K562 (cell line): ENCODE measurements around the gene BCR. TPM values are rescaled to one million over a fixed set of nuclear protein-coding genes. Genes with fewer than 3 reads are reported as not detected.
A peak's percentile ranks its signal among the peaks of the same experiment; 100 is the strongest.

ENCODE experiments used
- ATAC-seq: fragments of 200-7000 bp; cut with Tn5 transposase; 3 replicates; pipeline ENCODE4 v1.9.1; 2020; ENCODE audit warnings: moderate library complexity
- BruUV-seq: library from RNA; stranded (reverse); fragments of 400-500 nt; replicated peaks from 2 replicates; lab custom pipeline; 2021; lab: Mats Ljungman, UMichigan
- CTCF ChIA-PET: fragments of 300-600 bp; formaldehyde crosslinking; extraction: SDS; loops from one replicate; lab custom pipeline; 2021; ENCODE audit warnings: low intra/inter-chr PET ratio; lab: Yijun Ruan, JAX
- POLR2A ChIA-PET: fragments of 300-600, 350-650 bp; sonication (Branson Sonifier 250); formaldehyde crosslinking; extraction: SDS; loops from one replicate; lab custom pipeline; 2021; ENCODE audit warnings: antibody characterized with exemption, inconsistent platforms; lab: Yijun Ruan, JAX
- DNase-seq, 4 experiments: peaks; one replicate each; pipeline versions ENCODE4 v3.0.0 to v3.0.0-alpha.2; 2011 to 2018; ENCODE audit warnings: low spot score in 3 of 4, mixed read lengths in 3 of 4; ENCODE audit errors: extremely low read depth in 1 of 4
- FAIRE-seq: peaks from 2 replicates; lab custom pipeline; 2011; peaks lifted over from hg19 to GRCh38; lab: Jason Lieb, UNC
- H2AFZ ChIP-seq: 2 replicates; pipeline ENCODE4 v1.6.0; 2011; ENCODE audit warnings: low read depth, low read length, control low read depth, inconsistent platforms
- H3K27ac ChIP-seq: fragments of 200-600 bp; 3 replicates; pipeline ENCODE4 v1.8.0; 2011; ENCODE audit warnings: low read depth, mild to moderate bottlenecking, control low read depth, inconsistent platforms, low read length, moderate library complexity, mixed read lengths; ENCODE audit errors: extremely low read depth
- H3K27me3 ChIP-seq, 2 experiments: fragments of 300-600 bp in 1 of 2; 2 replicates in 1 of 2; 3 replicates in 1 of 2; pipeline versions ENCODE4 v1.6.0 to v1.8.0; 2011; ENCODE audit warnings: inconsistent platforms in 2 of 2, low read length in 2 of 2, mild to moderate bottlenecking in 1 of 2, mixed read lengths in 1 of 2, moderate library complexity in 1 of 2; ENCODE audit not compliant: control insufficient read depth in 2 of 2, insufficient read depth in 2 of 2
- H3K36me3 ChIP-seq: fragments of 300-600 bp; 3 replicates; pipeline ENCODE4 v1.8.0; 2011; ENCODE audit warnings: mild to moderate bottlenecking, low read length, inconsistent platforms; ENCODE audit not compliant: control insufficient read depth, insufficient read depth
- H3K4me1 ChIP-seq, 2 experiments: fragments of 200-600 bp in 1 of 2; replicated peaks in 1 of 2; 2 replicates in 1 of 2; 3 replicates in 1 of 2; pipeline versions ENCODE4 v1.5.1 to v1.8.0; 2011; ENCODE audit warnings: inconsistent platforms in 2 of 2, low read length in 2 of 2, mild to moderate bottlenecking in 1 of 2, mixed read lengths in 1 of 2, moderate library complexity in 1 of 2; ENCODE audit not compliant: control insufficient read depth in 2 of 2, insufficient read depth in 2 of 2
- H3K4me2 ChIP-seq: 2 replicates; pipeline ENCODE4 v1.6.1; 2011; ENCODE audit warnings: low read length, control low read depth, inconsistent platforms, mixed read lengths; ENCODE audit not compliant: insufficient read depth
- H3K4me3 ChIP-seq: fragments of 200-600 bp; sonication (generic), shearing (Covaris generic); 2 replicates; pipeline ENCODE4 v1.5.1; 2016; ENCODE audit warnings: control low read depth, inconsistent platforms
- H3K79me2 ChIP-seq: fragments of 200-600 bp; 3 replicates; pipeline ENCODE4 v1.8.0; 2011; ENCODE audit warnings: low read length, inconsistent platforms; ENCODE audit not compliant: control insufficient read depth, insufficient read depth
- H3K9ac ChIP-seq, 2 experiments: 2 replicates each; pipeline versions ENCODE4 v1.6.0 to v1.6.1; 2011; ENCODE audit warnings: low read depth in 2 of 2, low read length in 2 of 2, control low read depth in 1 of 2, inconsistent platforms in 1 of 2, mild to moderate bottlenecking in 1 of 2, mixed read lengths in 1 of 2; ENCODE audit not compliant: insufficient read depth in 1 of 2
- H3K9me1 ChIP-seq: one replicate; pipeline ENCODE4 v1.6.0; 2011; ENCODE audit warnings: inconsistent platforms, mild to moderate bottlenecking, low read length, moderate library complexity; ENCODE audit not compliant: control insufficient read depth, insufficient read depth
- H3K9me3 ChIP-seq: replicated peaks from 2 replicates; pipeline ENCODE4 v1.5.1; 2011; ENCODE audit warnings: low read depth, low read length, inconsistent platforms; ENCODE audit not compliant: control insufficient read depth, insufficient read depth
- H4K20me1 ChIP-seq: replicated peaks from 2 replicates; pipeline ENCODE4 v1.6.1; 2011; ENCODE audit warnings: low read length, inconsistent platforms, mixed read lengths; ENCODE audit not compliant: control insufficient read depth, insufficient read depth
- HNRNPH1 ChIP-seq: fragments of 200-400 bp; formaldehyde crosslinking; optimal IDR thresholded peaks from 2 replicates; pipeline ENCODE3; 2017; ENCODE audit warnings: low read depth, mild to moderate bottlenecking, low read length, moderate library complexity
- MYBL2 ChIP-seq, 2 experiments: fragments of 450-650 bp in 1 of 2; sonication (generic) in 1 of 2; formaldehyde crosslinking in 1 of 2; IDR thresholded peaks; 2 replicates each; pipeline versions ENCODE4 v1.6.1 to v1.8.1; 2017 to 2022; ENCODE audit warnings: borderline replicate concordance in 1 of 2, inconsistent platforms in 1 of 2, low read depth in 1 of 2, mild to moderate bottlenecking in 1 of 2, missing genetic modification reagents in 1 of 2, moderate library complexity in 1 of 2
- PRPF4 ChIP-seq: fragments of 200-400 bp; formaldehyde crosslinking; IDR thresholded peaks from one replicate; pipeline ENCODE4 v1.6.1; 2017; ENCODE audit warnings: low read length, low read depth, mild to moderate bottlenecking; ENCODE audit not compliant: insufficient read depth, poor library complexity, severe bottlenecking
- U2AF2 ChIP-seq: fragments of 200-400 bp; formaldehyde crosslinking; optimal IDR thresholded peaks from 2 replicates; pipeline ENCODE3; 2017; ENCODE audit warnings: low read depth, mild to moderate bottlenecking, low read length
- ZNF24 ChIP-seq: fragments of 450-650 bp; IDR thresholded peaks from 2 replicates; pipeline ENCODE4 v1.6.1; 2016
- WGBS: fragments of 100-300 bp; shearing (Covaris generic); methylation state at CpG from one replicate; pipeline ENCODE4 v1.1.6; 2016; ENCODE audit warnings: low coverage, mixed read lengths; ENCODE audit not compliant: insufficient coverage; ENCODE audit errors: missing lambda C conversion rate; 5-methylcytosine and 5-hydroxymethylcytosine counted together
- in situ Hi-C: fragments of 300-500 bp; cut with MboI; formaldehyde crosslinking; loops from 4 replicates; pipeline ENCODE4 v1.15.0; 2018; ENCODE audit warnings: inconsistent platforms, mixed read lengths
- intact Hi-C: fragments of 100-400 bp; cut with micrococcal nuclease; formaldehyde crosslinking; loops from 2 replicates; pipeline ENCODE4 v1.14.2; 2022
- polyA plus RNA-seq, 8 experiments: library from polyadenylated mRNA; depleted of rRNA in 4 of 8; stranded (reverse) in 5 of 8; unstranded in 3 of 8; fragments of >200 nt; fragmentation: Nextera tagmentation in 2 of 8; fragmentation: Illumina TruSeq in 1 of 8; extraction: Ambion mirVana in 2 of 8; extraction: Trizol in 1 of 8; gene quantifications; 2 replicates each; pipeline versions ENCODE4 v1.2.1 to v1.2.3, GENCODE V29; 2011 to 2014; ENCODE audit warnings: inconsistent platforms in 1 of 8, missing spikeins in 1 of 8
- total RNA-seq, 7 experiments: library from RNA; depleted of rRNA in 6 of 7; stranded (reverse); fragments of >200 nt in 6 of 7; fragmentation: Illumina TruSeq in 2 of 7; extraction: Trizol in 2 of 7; gene quantifications; 2 replicates each; pipeline versions ENCODE4 v1.2.1 to v1.2.3, GENCODE V29; 2011 to 2021; ENCODE audit warnings: low replicate concordance in 1 of 7
- TF ChIP-seq, protein P1 (sequence below): fragments of 200-800 bp; sonication (Bioruptor generic); IDR thresholded peaks from 2 replicates; pipeline ENCODE4 v1.6.1; 2017; ENCODE audit warnings: missing genetic modification characterization, missing compliant biosample characterization
- TF ChIP-seq, protein P2 (sequence below): IDR thresholded peaks from 3 replicates; pipeline ENCODE4 v1.6.1; 2011; ENCODE audit warnings: borderline replicate concordance, mild to moderate bottlenecking, moderate library complexity; ENCODE audit not compliant: insufficient read length; ENCODE audit errors: extremely low read depth
- TF ChIP-seq, protein P3 (sequence below): sonication (generic); formaldehyde crosslinking; IDR thresholded peaks from 2 replicates; pipeline ENCODE4 v1.8.1; 2023; ENCODE audit warnings: mild to moderate bottlenecking, missing genetic modification reagents

The BCR gene
- total and polyA plus RNA-seq, 9 of the 15 experiments (the other 6 are each of a cell fraction or from before 2014, with no cell fraction given): 0.41 to 150 (median 45.6) TPM

DNA sequence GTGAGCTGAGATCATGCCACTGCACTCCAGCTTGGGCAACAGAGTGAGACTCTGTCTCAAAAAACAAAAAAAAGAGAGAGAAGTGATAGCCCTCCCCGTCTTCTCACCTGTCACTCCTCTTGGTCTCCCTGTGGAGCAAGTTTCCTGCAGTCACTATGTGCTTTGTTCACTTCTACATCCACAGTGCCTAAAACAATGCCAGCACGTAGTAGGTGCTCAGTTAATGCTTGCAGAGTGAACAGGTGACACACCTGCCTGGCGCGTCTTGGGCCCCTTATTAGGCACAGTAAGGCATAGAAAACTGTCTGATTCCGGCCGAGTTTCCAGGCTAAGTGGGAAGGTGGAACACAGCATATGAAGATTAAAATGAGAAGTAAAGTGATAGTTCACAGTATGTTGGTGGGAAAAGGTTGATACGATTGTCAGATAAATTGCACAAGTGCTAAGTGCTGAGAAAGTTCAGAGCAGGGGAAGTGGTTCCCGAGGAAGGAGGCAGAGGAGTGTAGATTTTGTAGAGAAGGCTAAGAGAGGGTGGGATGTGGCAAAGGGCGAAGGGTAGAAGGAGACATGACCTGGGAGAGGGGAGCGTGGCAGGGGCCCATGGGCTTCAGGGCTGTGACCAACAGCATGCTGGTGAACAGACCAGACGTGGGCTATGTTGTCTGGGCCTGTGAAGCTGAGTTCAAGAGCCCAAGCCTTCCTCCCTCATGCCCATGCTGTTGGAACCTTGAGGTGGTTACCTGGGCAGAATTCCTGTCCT lies 41.9 kb downstream of the BCR start:
- H3K4me1 ChIP-seq: peaks cover 78 to 84% of the 10 kb centered on the region in 2 experiments
- ATAC-seq: no peak
- H3K27me3 ChIP-seq: no peaks in the 10 kb centered on the region
- no peak overlapping the region for H3K27ac ChIP-seq
- peak overlapping the region in 1 of 2 experiments; percentile 15; a peak in 2 of 4 replicates for H3K9ac ChIP-seq
- peaks cover 2% of the 10 kb centered on the region; the same call in 1 of the 3 replicates for H3K36me3 ChIP-seq
- H3K9me1 ChIP-seq: peaks cover 64% of the 10 kb centered on the region
- TF ChIP-seq, protein P1, sequence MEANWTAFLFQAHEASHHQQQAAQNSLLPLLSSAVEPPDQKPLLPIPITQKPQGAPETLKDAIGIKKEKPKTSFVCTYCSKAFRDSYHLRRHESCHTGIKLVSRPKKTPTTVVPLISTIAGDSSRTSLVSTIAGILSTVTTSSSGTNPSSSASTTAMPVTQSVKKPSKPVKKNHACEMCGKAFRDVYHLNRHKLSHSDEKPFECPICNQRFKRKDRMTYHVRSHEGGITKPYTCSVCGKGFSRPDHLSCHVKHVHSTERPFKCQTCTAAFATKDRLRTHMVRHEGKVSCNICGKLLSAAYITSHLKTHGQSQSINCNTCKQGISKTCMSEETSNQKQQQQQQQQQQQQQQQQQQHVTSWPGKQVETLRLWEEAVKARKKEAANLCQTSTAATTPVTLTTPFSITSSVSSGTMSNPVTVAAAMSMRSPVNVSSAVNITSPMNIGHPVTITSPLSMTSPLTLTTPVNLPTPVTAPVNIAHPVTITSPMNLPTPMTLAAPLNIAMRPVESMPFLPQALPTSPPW (CRISPR knock-in tag): no peak
- TF ChIP-seq ZNF24: no peak
- no peak for TF ChIP-seq HNRNPH1
- no peak for TF ChIP-seq PRPF4
- TF ChIP-seq, protein P2, sequence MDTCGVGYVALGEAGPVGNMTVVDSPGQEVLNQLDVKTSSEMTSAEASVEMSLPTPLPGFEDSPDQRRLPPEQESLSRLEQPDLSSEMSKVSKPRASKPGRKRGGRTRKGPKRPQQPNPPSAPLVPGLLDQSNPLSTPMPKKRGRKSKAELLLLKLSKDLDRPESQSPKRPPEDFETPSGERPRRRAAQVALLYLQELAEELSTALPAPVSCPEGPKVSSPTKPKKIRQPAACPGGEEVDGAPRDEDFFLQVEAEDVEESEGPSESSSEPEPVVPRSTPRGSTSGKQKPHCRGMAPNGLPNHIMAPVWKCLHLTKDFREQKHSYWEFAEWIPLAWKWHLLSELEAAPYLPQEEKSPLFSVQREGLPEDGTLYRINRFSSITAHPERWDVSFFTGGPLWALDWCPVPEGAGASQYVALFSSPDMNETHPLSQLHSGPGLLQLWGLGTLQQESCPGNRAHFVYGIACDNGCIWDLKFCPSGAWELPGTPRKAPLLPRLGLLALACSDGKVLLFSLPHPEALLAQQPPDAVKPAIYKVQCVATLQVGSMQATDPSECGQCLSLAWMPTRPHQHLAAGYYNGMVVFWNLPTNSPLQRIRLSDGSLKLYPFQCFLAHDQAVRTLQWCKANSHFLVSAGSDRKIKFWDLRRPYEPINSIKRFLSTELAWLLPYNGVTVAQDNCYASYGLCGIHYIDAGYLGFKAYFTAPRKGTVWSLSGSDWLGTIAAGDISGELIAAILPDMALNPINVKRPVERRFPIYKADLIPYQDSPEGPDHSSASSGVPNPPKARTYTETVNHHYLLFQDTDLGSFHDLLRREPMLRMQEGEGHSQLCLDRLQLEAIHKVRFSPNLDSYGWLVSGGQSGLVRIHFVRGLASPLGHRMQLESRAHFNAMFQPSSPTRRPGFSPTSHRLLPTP: no peak
- TF ChIP-seq, protein P3, sequence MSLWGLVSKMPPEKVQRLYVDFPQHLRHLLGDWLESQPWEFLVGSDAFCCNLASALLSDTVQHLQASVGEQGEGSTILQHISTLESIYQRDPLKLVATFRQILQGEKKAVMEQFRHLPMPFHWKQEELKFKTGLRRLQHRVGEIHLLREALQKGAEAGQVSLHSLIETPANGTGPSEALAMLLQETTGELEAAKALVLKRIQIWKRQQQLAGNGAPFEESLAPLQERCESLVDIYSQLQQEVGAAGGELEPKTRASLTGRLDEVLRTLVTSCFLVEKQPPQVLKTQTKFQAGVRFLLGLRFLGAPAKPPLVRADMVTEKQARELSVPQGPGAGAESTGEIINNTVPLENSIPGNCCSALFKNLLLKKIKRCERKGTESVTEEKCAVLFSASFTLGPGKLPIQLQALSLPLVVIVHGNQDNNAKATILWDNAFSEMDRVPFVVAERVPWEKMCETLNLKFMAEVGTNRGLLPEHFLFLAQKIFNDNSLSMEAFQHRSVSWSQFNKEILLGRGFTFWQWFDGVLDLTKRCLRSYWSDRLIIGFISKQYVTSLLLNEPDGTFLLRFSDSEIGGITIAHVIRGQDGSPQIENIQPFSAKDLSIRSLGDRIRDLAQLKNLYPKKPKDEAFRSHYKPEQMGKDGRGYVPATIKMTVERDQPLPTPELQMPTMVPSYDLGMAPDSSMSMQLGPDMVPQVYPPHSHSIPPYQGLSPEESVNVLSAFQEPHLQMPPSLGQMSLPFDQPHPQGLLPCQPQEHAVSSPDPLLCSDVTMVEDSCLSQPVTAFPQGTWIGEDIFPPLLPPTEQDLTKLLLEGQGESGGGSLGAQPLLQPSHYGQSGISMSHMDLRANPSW (CRISPR knock-in tag): no peak; the same call in 1 of the 2 replicates
- TF ChIP-seq MYBL2 (IDR thresholded peaks at IDR 0.05; ENCODE audit: low read depth): no peak
- TF ChIP-seq MYBL2 (CRISPR knock-in tag; IDR thresholded peaks at IDR 0.05; ENCODE audit: borderline replicate concordance): no peak
- no peak for TF ChIP-seq U2AF2
- TF ChIP-seq, all 486 proteins: peak for 0
- intact Hi-C loops: no loop called here
- BruUV-seq: no TSS peak
- Histone ChIP-seq H4K20me1 (peaks cover 74% of the 10 kb centered on the region), H2AFZ (no peak overlapping the region), H3K9me3 (no peaks in the 10 kb centered on the region), H3K4me2 (no peak overlapping the region), H3K79me2 (peaks cover 98% of the 10 kb centered on the region), H3K4me3 (no peak overlapping the region)
- in situ Hi-C loops: no loop called here
- ChIA-PET POLR2A (interaction anchor here (1.1 to 86.5 kb wide), 6 partner anchors 21 to 148 kb away, joined by 3 to 3476 read pairs (median 181); partner anchors contain the start of genes BCR and RAB36), CTCF (interaction anchor here (0.9 to 2.6 kb wide), 2 partner anchors 43 to 60 kb away, joined by 3 to 13 read pairs; no protein-coding TSS in a partner anchor)
- FAIRE-seq (no peak), DNase-seq (peak in 3 of 4 experiments; percentile 52 to 66 (median 61))
- 77% methylated on average over 11 of the region's 11 CpGs for WGBS
